D721Med (cell line): ENCODE measurements around the gene PXMP4.
A peak's percentile ranks its signal among the peaks of the same experiment; 100 is the strongest.

Experiments used
- DNase-seq: peaks from one replicate; pipeline ENCODE4 v3.0.0; 2011; ENCODE audit warnings: low spot score; ENCODE audit not compliant: insufficient read length
- FAIRE-seq: peaks from 2 replicates; lab custom pipeline; 2011; peaks lifted over from hg19 to GRCh38; lab: Jason Lieb, UNC
- CTCF ChIP-seq: IDR thresholded peaks from 2 replicates; pipeline ENCODE4 v1.5.1; 2012; ENCODE audit warnings: mild to moderate bottlenecking, control low read depth; ENCODE audit not compliant: insufficient read depth; ENCODE audit errors: missing control alignments

The PXMP4 gene

GRCh38 chr20:33667676-33668465, 52.2 kb downstream of the PXMP4 start:
- peak; percentile 28 for TF ChIP-seq CTCF
- DNase-seq (peak; percentile 89), FAIRE-seq (no peak)

GRCh38 chr20:33667245-33667675, 52.9 kb downstream of the PXMP4 start:
- no peak for TF ChIP-seq CTCF
- FAIRE-seq (no peak), DNase-seq (no peak)

- FAIRE-seq (no peak), DNase-seq (no peak)
- no peak for TF ChIP-seq CTCF
These were observed 53.5 kb downstream of the PXMP4 start, which contains the start of gene ACTL10 for GRCh38 chr20:33666293-33667244. Gene ACTL10, plus strand, starts transcription at chr20:33666943. Its CDS starts 555 bp downstream, at chr20:33667498.

GRCh38 chr20:33664762-33665144, 55.4 kb downstream of the PXMP4 start:
- DNase-seq, result no peak
- FAIRE-seq, result no peak
- TF ChIP-seq CTCF, result no peak

- DNase-seq (no peak), FAIRE-seq (no peak)
- no peak for TF ChIP-seq CTCF
These were observed 55.9 kb downstream of the PXMP4 start for GRCh38 chr20:33664085-33664761.

- FAIRE-seq (no peak), DNase-seq (peak; percentile 92)
- TF ChIP-seq CTCF, result no peak
These were observed 56.7 kb downstream of the PXMP4 start for GRCh38 chr20:33663161-33664084.
